Body of pancreas (tissue), 4 donors: ENCODE results near the gene ZNF324B.

Experiments
- POLR2A ChIP-seq, 3 donors: fragments of 450-650 bp; IDR thresholded peaks; one replicate each; pipeline ENCODE4 v1.6.1; 2016; ENCODE audit warnings: antibody characterized with exemption in 3 of 3, mild to moderate bottlenecking in 2 of 3
- TF ChIP-seq, protein P1 (sequence below), 7 experiments: fragments of 450-650 bp in 4 of 7; fragments of 200-600 bp in 3 of 7; sonication (generic) in 3 of 7; IDR thresholded peaks; one replicate each; pipeline ENCODE4 v1.5.1; 2016 to 2019; ENCODE audit warnings: antibody characterized with exemption in 7 of 7

GRCh38 chr19:58416604-58417003 is 34.8 kb upstream of the ZNF324B start:
- TF ChIP-seq, protein P1, sequence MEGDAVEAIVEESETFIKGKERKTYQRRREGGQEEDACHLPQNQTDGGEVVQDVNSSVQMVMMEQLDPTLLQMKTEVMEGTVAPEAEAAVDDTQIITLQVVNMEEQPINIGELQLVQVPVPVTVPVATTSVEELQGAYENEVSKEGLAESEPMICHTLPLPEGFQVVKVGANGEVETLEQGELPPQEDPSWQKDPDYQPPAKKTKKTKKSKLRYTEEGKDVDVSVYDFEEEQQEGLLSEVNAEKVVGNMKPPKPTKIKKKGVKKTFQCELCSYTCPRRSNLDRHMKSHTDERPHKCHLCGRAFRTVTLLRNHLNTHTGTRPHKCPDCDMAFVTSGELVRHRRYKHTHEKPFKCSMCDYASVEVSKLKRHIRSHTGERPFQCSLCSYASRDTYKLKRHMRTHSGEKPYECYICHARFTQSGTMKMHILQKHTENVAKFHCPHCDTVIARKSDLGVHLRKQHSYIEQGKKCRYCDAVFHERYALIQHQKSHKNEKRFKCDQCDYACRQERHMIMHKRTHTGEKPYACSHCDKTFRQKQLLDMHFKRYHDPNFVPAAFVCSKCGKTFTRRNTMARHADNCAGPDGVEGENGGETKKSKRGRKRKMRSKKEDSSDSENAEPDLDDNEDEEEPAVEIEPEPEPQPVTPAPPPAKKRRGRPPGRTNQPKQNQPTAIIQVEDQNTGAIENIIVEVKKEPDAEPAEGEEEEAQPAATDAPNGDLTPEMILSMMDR (IDR thresholded peaks at IDR 0.05), result no peak
- no peak for TF ChIP-seq POLR2A (IDR thresholded peaks at IDR 0.05)
